Chondrocyte (in vitro differentiated cells): Measurements from ENCODE around the gene EVX1. TPM values are rescaled to one million over a fixed set of nuclear protein-coding genes. Genes with fewer than 3 reads are reported as not detected.

Experiments
- DNase-seq: peaks from one replicate; pipeline ENCODE4 v3.0.0; 2021; ENCODE audit warnings: mixed read lengths, low spot score
- H3K27ac Mint-ChIP-seq: one replicate; pipeline ENCODE4 v1.8.0; 2021; ENCODE audit warnings: mild to moderate bottlenecking, moderate library complexity, mixed read lengths; ENCODE audit not compliant: unreplicated experiment
- H3K27me3 Mint-ChIP-seq: 2 replicates; pipeline ENCODE4 v1.8.0; 2021; ENCODE audit warnings: low read depth, mixed read lengths
- H3K36me3 Mint-ChIP-seq: 2 replicates; pipeline ENCODE4 v1.8.0; 2021; ENCODE audit warnings: low read depth, mixed read lengths
- H3K4me1 Mint-ChIP-seq: 2 replicates; pipeline ENCODE4 v1.8.0; 2021; ENCODE audit warnings: low read depth, mild to moderate bottlenecking, mixed read lengths
- H3K4me3 Mint-ChIP-seq: one replicate; pipeline ENCODE4 v1.8.0; 2021; ENCODE audit warnings: mild to moderate bottlenecking, moderate library complexity, mixed read lengths; ENCODE audit not compliant: unreplicated experiment
- H3K9me3 Mint-ChIP-seq: 2 replicates; pipeline ENCODE4 v1.8.0; 2021; ENCODE audit warnings: low read depth, mixed read lengths
- total RNA-seq: library from RNA; stranded (reverse); gene quantifications from 3 replicates; pipeline ENCODE4 v1.2.1, GENCODE V29; 2021
- TF ChIP-seq, protein P1 (sequence below): fragments of 200-600 bp; sonication (generic); IDR thresholded peaks from 2 replicates; pipeline ENCODE4 v1.5.0; 2021; ENCODE audit warnings: antibody characterized with exemption, mild to moderate bottlenecking, moderate library complexity

Gene EVX1
- total RNA-seq, 1 donor from 2014 or later, result not detected

DNA sequence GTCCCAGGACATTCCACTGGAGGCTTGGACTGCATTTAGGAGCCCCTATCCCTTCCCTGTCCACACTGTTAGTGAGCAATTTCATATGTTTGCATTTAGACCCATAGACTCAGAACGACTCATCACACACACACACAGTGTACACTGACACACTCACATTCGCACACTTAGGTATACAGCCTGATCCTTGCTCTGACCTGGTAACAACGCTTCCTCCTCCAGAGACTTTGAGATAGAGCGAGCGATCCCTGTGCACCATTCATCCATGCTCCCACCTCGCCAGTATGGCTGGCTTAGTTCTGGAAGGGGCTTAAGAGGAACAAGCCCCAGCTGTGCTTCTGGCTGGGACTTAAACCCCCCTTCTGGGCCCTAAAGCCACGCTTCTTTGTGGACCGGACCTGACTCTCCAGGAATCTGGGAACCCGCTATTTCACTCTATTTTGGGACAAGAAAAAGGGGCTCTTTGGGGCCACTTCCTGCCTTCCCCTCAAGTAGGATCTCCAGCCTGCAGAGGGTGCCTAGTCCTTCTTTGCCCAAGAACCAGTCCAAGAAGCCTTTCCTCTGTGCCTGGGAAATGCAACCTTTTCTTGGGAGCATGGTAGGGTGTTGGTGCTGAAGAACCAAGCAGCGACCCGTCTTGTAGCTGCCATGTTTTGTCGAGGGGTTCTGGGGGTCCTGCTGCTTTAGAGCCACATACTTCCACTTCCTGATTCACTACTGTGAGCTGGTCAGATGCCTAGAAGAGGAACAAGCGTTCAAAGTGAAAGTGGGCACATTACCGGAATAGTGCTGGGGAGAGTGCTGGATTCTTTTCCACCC lies 41.6 kb upstream of the EVX1 start:
- peaks cover 81% of the 10 kb centered on the region for H3K27me3 Mint-ChIP-seq
- H3K4me3 Mint-ChIP-seq, result peak overlapping the region; percentile 64
- H3K27ac Mint-ChIP-seq, result no peak overlapping the region
- DNase-seq, result no peak
- TF ChIP-seq, protein P1, sequence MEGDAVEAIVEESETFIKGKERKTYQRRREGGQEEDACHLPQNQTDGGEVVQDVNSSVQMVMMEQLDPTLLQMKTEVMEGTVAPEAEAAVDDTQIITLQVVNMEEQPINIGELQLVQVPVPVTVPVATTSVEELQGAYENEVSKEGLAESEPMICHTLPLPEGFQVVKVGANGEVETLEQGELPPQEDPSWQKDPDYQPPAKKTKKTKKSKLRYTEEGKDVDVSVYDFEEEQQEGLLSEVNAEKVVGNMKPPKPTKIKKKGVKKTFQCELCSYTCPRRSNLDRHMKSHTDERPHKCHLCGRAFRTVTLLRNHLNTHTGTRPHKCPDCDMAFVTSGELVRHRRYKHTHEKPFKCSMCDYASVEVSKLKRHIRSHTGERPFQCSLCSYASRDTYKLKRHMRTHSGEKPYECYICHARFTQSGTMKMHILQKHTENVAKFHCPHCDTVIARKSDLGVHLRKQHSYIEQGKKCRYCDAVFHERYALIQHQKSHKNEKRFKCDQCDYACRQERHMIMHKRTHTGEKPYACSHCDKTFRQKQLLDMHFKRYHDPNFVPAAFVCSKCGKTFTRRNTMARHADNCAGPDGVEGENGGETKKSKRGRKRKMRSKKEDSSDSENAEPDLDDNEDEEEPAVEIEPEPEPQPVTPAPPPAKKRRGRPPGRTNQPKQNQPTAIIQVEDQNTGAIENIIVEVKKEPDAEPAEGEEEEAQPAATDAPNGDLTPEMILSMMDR, result peak; percentile 13
- H3K36me3 Mint-ChIP-seq, result peaks cover 4% of the 10 kb centered on the region
- H3K4me1 Mint-ChIP-seq, result peaks cover 26% of the 10 kb centered on the region
- H3K9me3 Mint-ChIP-seq, result no peaks in the 10 kb centered on the region

DNA sequence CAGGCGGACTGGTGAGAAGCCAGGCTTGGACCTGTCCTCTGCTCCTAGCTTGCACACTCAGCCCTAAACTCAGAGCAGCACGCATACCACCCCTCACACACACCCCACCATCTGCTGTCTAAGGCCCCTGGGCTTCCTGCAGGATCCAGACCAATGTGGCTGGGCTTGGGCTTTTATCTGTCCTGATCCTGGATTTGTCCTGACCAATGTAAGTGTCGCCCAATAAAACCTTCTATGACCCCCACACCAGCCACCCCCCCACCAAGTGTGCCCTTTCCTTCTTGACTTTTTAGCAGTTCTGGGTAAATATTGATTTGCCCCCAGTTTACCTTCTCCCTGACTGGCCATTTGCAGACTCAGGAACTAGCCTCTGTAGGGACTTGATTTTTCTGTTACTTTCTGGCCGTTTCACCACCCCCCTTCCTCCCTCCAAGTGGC lies 41.0 kb upstream of the EVX1 start:
- TF ChIP-seq, protein P1, result no peak
- DNase-seq, result no peak
- Mint-ChIP-seq H3K27ac (no peak overlapping the region), H3K9me3 (no peaks in the 10 kb centered on the region), H3K4me3 (no peak overlapping the region), H3K27me3 (peaks cover 85% of the 10 kb centered on the region), H3K36me3 (peaks cover 6% of the 10 kb centered on the region), H3K4me1 (peaks cover 28% of the 10 kb centered on the region)

DNA sequence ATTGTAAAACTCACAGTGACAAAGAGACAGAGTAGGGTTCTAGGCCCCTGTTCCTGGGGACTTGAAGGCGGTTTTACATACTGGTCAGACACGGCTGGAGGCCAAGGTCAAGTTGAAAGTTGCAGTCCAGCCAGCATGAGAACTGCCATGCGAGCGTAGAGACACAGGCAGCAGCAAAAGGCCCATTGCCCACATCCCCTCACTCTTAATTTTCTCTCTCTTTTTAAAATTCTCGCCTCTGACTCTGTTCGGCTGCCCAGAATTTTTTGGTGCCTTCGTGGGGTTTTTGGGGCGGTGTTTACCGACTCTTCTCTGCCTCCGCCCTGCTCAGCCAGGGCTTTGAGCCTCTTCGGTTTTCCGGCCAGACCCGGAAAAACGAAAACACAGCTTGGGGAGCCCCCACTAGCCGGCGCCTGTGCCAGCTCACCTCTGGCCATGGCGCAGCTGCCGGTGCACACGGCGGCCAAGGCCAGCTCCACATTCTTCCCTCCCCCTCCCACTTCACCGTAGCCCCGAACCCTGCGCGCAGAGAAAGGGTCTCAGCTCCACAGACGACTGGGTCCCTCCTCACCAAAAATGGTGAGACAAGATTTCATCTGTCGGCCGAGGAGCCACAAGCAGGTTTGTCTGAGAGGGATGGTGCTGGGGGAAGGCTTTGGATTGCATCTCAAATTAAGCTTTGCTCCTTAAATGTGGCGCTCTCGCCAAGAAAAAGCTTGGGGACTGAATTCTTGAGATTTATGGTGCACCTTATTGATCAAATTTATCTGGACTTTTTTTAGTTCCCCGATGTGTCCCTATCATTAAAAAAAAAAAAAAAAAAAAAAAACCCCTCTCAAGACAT lies 40.4 kb upstream of the EVX1 start:
- Mint-ChIP-seq H3K4me1 (peaks cover 28% of the 10 kb centered on the region), H3K36me3 (peaks cover 6% of the 10 kb centered on the region), H3K9me3 (no peaks in the 10 kb centered on the region), H3K27ac (no peak overlapping the region), H3K4me3 (no peak overlapping the region), H3K27me3 (peaks cover 87% of the 10 kb centered on the region)
- TF ChIP-seq, protein P1, result no peak
- DNase-seq, result no peak

DNA sequence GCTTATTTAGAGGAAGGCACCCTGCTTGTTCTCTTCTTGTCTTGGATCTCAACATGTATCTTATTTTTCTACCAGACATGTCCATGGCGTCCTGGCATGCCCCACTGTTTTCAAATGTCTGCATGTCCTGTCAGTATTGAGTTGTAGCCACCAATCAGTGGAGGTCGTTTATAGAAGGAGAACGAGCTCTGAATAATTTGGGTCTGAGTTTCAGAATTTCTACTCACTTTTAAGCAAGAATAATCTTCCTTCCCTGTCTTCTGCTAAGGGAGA lies 39.8 kb upstream of the EVX1 start:
- H3K27me3 Mint-ChIP-seq, result peaks cover 86% of the 10 kb centered on the region
- TF ChIP-seq, protein P1, result no peak
- H3K9me3 Mint-ChIP-seq, result no peaks in the 10 kb centered on the region
- no peak overlapping the region for H3K4me3 Mint-ChIP-seq
- peaks cover 6% of the 10 kb centered on the region for H3K36me3 Mint-ChIP-seq
- DNase-seq, result no peak
- peaks cover 28% of the 10 kb centered on the region for H3K4me1 Mint-ChIP-seq
- H3K27ac Mint-ChIP-seq, result no peak overlapping the region

DNA sequence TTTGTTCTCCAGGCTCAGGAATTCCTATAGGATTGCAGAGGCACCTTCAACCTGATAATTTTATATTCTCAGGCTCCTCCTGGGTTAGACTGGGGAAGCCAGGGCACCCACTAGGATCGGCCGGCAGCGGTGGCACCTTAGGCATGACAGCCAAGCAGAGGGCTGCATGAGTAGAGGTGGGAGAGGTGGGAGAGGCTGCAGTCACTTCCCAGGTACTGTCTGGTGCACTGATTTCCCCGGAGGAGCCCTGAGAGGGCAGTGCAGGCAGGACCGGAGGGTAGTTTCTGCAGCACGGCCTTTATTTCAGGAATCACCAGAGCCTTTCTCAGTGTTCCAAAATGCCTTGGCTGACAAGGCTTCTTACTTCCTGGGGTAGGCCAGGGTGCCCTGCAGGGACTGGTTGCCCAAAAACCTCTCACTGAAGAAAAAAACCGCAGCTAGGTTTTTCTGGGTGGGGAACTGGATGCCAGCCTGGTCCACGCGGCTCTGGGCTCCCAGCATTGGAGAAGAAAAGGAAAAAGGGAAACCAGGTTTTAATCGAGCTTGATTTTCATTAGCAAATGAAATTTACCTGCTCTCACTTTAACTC lies 39.1 kb upstream of the EVX1 start:
- TF ChIP-seq, protein P1, result no peak

More for the DNA sequence above, 39.1 kb upstream of the EVX1 start:
- H3K4me1 Mint-ChIP-seq, result peaks cover 28% of the 10 kb centered on the region
- peaks cover 85% of the 10 kb centered on the region for H3K27me3 Mint-ChIP-seq
- H3K27ac Mint-ChIP-seq, result no peak overlapping the region
- H3K9me3 Mint-ChIP-seq, result no peaks in the 10 kb centered on the region
- no peak overlapping the region for H3K4me3 Mint-ChIP-seq
- peaks cover 4% of the 10 kb centered on the region for H3K36me3 Mint-ChIP-seq
- DNase-seq, result no peak
